Cardiac fibroblast (primary cell): ENCODE measurements around the gene PLD6.

Experiments
- DNase-seq, 2 donors: peaks; one replicate each; pipeline versions ENCODE4 v3.0.0 to v3.0.0-alpha.2; 2010; ENCODE audit warnings: low read depth in 2 of 2
- H3K4me3 ChIP-seq, 2 donors: replicated peaks in 1 of 2; 1 replicate in 1 of 2; 2 replicates in 1 of 2; pipeline ENCODE4 v1.5.1; 2011; ENCODE audit warnings: low read depth in 2 of 2, low read length in 2 of 2, mild to moderate bottlenecking in 2 of 2, moderate library complexity in 1 of 2
- TF ChIP-seq, protein P1 (sequence below): IDR thresholded peaks from one replicate; pipeline ENCODE4 v1.5.1; 2011; ENCODE audit warnings: low read depth, mild to moderate bottlenecking, low read length, inconsistent platforms

PLD6 gene

DNA sequence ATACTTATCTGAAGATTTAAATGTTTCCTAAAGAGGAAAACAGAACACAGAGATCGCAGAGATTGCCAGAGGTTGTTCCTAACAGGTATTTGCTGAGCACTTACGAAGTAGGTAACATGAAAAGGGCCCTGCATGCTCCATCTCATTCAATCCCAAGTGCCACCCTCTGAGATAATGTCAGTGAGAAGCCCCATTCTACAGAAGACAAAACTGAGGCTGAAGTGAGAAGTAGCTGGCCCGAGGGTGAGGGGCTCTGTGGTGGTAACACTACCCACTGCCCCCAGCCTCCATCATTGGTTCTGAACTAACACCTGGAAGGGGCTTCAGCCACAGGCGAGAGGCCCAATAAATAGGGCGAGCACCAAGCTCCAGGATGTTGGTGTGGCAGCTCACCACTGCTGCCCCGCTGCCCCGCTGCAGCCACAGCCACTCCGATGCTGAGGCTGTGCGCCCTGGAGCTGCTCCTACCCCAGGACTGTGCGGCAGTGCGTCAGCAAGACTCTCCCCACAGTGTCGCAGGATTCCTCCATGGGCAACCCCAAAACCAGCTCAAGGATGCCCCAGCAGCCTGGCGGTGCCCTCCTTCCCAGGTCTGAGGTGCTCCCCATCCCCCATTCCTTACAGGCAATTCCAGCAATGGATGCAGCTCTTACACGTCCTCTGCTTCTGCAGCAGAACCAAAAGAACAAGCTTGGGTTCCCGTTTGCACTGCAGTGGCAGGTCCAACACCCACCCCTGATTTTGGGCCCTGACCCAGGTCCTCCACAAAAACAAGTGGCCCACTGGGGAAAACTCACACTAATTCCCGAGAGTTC, 20.5 kb upstream of the PLD6 start:
- no peak for DNase-seq
- H3K4me3 ChIP-seq = no peak overlapping the region
- TF ChIP-seq, protein P1, sequence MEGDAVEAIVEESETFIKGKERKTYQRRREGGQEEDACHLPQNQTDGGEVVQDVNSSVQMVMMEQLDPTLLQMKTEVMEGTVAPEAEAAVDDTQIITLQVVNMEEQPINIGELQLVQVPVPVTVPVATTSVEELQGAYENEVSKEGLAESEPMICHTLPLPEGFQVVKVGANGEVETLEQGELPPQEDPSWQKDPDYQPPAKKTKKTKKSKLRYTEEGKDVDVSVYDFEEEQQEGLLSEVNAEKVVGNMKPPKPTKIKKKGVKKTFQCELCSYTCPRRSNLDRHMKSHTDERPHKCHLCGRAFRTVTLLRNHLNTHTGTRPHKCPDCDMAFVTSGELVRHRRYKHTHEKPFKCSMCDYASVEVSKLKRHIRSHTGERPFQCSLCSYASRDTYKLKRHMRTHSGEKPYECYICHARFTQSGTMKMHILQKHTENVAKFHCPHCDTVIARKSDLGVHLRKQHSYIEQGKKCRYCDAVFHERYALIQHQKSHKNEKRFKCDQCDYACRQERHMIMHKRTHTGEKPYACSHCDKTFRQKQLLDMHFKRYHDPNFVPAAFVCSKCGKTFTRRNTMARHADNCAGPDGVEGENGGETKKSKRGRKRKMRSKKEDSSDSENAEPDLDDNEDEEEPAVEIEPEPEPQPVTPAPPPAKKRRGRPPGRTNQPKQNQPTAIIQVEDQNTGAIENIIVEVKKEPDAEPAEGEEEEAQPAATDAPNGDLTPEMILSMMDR = no peak

DNA sequence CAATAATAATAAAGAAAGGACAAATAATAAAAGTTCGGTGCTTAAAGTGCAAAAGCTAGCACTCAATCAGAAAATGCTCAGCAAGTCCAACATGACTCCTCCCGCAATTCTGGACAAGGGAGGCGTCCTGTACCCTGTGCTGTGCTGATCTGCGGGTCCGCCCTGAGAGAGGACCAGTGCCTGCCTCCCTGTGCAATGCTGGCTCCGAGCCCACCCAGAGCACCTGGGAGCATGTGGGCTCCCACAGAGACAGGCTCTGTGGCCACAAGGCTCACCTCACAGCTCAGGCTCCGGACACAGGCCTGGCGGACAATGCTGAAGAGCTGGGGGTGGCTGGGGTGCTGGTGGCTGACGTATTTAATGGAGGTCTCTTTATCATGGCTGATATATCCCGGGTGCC, 19.8 kb upstream of the PLD6 start:
- DNase-seq = no peak
- TF ChIP-seq, protein P1 = no peak
- H3K4me3 ChIP-seq = no peak overlapping the region

DNA sequence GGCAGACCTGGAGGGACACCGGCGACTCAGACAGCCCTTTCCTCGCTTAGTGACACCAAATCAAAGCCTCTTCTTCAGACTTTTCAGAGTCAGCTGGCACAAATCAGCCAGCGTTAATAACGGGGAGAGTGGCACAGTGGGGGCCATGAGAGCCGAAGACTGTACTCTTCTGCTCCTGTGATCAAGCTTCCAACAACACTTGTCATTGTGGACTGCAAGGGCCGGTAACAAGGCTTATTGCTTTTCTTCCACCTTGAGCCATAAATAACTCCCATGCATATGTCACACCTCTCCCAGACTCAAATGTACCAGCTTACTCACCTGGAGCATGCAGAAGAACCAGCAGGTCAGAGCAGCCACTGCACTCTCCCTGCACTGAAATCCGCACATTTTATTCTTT, 18.0 kb upstream of the PLD6 start:
- no peak for DNase-seq
- TF ChIP-seq, protein P1 = no peak
- no peak overlapping the region for H3K4me3 ChIP-seq

DNA sequence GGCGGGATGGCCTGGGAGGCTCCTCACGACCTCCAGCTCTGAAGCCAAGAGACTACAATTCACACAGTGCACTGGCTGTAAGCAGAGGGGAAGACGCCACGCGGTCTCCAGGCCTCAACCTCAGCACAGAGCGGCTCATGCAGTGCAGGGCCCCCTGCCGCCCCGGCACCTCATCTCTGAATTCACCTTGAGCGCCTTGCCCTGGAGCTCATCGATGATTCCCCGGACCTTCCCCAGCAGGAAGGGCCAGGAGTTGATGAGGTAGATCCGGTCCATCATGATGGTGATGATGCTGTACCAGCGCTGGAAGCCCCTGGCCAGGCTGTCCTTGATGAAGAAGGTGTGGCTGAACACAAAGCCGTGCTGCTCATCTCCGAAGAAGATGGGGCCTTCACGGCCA, 17.6 kb upstream of the PLD6 start:
- TF ChIP-seq, protein P1 = no peak
- no peak overlapping the region for H3K4me3 ChIP-seq
- DNase-seq = no peak

DNA sequence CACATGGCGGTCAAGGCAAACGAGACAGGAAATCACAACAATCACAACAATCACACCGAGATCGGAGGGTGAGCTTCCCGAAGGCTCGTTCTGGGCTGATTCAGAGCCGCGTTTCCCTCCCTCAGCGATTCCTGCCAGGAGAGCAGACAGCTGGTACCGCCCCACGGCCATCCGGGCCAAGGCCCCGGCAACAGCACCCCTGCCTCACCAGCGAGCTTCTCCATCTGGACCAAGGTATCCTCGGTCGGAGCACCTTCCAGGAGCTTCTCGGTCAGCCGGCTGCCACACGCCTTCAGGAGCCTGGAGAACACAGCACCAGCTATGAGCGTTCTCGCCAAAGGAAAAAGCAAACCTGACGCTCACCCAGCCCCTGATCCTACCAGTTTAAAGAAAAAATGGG, 15.2 kb upstream of the PLD6 start:
- no peak overlapping the region for H3K4me3 ChIP-seq
- no peak for DNase-seq
- TF ChIP-seq, protein P1 = no peak

DNA sequence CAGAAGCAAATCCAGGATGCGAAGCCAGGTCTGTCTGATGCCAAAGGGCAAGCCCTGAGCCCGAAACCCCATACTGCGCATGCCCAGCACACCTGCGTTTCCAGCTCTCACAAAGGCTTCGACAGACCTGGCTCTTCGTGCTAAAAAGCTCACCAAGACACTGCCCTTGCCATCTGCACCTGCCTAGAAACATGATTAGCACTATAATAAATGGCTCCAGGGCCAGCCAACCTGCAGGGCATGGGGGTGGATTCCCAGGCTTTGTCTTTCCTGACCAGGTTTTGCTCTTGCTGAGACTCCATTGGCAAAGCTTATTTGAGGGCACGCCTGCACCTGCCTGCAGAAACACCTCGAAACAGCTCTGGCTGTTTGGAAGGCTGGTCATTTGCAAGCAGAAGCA, 14.4 kb upstream of the PLD6 start:
- no peak for DNase-seq
- no peak overlapping the region for H3K4me3 ChIP-seq
- TF ChIP-seq, protein P1 = no peak

DNA sequence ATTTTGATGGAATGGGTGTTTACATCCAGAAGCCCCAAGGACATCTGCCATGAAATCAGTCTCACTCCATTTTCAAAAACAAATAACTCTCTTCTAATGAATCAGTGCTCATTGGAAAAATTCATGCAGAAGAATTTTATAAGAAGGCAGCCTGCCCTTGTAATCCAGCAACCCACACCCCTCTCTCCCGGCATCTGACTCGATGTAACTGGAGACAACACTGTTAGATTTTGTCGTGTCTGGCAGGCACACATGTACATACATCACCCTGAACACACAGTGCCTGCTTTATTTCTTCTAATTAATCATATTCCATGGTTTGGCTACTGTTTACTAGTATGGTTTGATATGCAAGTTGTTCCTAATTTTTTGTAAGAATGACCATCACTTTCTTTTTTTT, 11.9 kb upstream of the PLD6 start:
- TF ChIP-seq, protein P1 = no peak
- no peak overlapping the region for H3K4me3 ChIP-seq
- DNase-seq = no peak
